DND-41 (cell line): ENCODE data around the gene KIAA1549.

Source experiments
- ATAC-seq: fragments of 200-7000 bp; cut with Tn5 transposase; 3 replicates; pipeline ENCODE4 v1.9.1; 2021; ENCODE audit warnings: low read depth; ENCODE audit not compliant: insufficient read depth
- DNase-seq: peaks from one replicate; pipeline ENCODE4 v3.0.0-alpha.2; 2020
- H2AFZ ChIP-seq: 2 replicates; pipeline ENCODE4 v1.6.0; 2012; ENCODE audit warnings: low read depth, low read length
- H3K27ac ChIP-seq: 2 replicates; pipeline ENCODE4 v1.5.1; 2012; ENCODE audit warnings: low read length, inconsistent platforms
- H3K27me3 ChIP-seq: fragments of 200-600 bp; sonication (generic); 2 replicates; pipeline ENCODE4 v1.6.0; 2012; ENCODE audit warnings: low read length, mild to moderate bottlenecking, inconsistent platforms; ENCODE audit not compliant: insufficient read depth, poor library complexity
- H3K36me3 ChIP-seq: 2 replicates; pipeline ENCODE4 v1.5.1; 2012; ENCODE audit warnings: low read length, inconsistent platforms; ENCODE audit not compliant: insufficient read depth
- H3K4me1 ChIP-seq: 2 replicates; pipeline ENCODE4 v1.5.1; 2012; ENCODE audit warnings: mild to moderate bottlenecking, low read length; ENCODE audit not compliant: insufficient read depth
- H3K4me2 ChIP-seq: 2 replicates; pipeline ENCODE4 v1.6.0; 2012; ENCODE audit warnings: mild to moderate bottlenecking, moderate library complexity, low read length, inconsistent platforms; ENCODE audit not compliant: insufficient read depth
- H3K4me3 ChIP-seq, 2 experiments: fragments of 200-600 bp in 1 of 2; shearing (Covaris generic) in 1 of 2; 2 replicates each; pipeline ENCODE4 v1.5.1; 2012 to 2016; ENCODE audit warnings: inconsistent platforms in 2 of 2, low read length in 2 of 2, mild to moderate bottlenecking in 2 of 2, low read depth in 1 of 2, moderate library complexity in 1 of 2
- H3K79me2 ChIP-seq: 2 replicates; pipeline ENCODE4 v1.6.0; 2012; ENCODE audit warnings: low read length, inconsistent platforms; ENCODE audit not compliant: insufficient read depth
- H3K9ac ChIP-seq: 2 replicates; pipeline ENCODE4 v1.6.0; 2012; ENCODE audit warnings: low read depth, mild to moderate bottlenecking, inconsistent platforms, low read length, moderate library complexity
- H3K9me3 ChIP-seq: 2 replicates; pipeline ENCODE4 v1.5.1; 2012; ENCODE audit warnings: low read length, moderate library complexity, mild to moderate bottlenecking, inconsistent platforms; ENCODE audit not compliant: insufficient read depth, severe bottlenecking
- H4K20me1 ChIP-seq: 2 replicates; pipeline ENCODE4 v1.6.0; 2012; ENCODE audit warnings: low read length; ENCODE audit not compliant: insufficient read depth
- EZH2 ChIP-seq: IDR thresholded peaks from 3 replicates; pipeline ENCODE4 v1.6.1; 2012; ENCODE audit warnings: borderline replicate concordance, low read depth, mild to moderate bottlenecking, moderate library complexity, low read length, inconsistent platforms; ENCODE audit not compliant: severe bottlenecking
- TF ChIP-seq, protein P1 (sequence below): IDR thresholded peaks from 2 replicates; pipeline ENCODE4 v1.5.1; 2012; ENCODE audit warnings: borderline replicate concordance, low read length, moderate library complexity, mild to moderate bottlenecking; ENCODE audit not compliant: poor library complexity, severe bottlenecking; ENCODE audit errors: extremely low read depth

Gene KIAA1549

DNA sequence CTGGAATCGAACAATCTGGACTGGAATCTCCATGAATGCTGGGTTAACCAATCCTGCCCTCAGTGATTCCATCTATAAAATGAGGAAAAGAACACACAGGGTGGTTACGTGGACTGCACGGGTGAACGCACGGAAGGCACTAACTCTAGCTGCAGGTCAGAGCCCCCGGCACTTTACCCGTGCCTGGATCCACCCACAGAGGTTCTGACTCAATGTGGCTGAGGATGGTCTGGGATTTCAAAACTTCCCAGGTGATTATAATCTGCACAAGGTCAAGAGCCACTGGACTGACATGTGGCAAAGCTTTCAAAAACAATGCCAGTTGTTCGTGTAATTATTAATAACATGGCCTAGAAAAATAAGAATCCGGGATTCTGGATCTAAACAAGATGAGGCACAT lies 29.2 kb downstream of the KIAA1549 start:
- H3K27ac ChIP-seq = no peak overlapping the region
- no peak overlapping the region for H2AFZ ChIP-seq
- no peaks in the 10 kb centered on the region for H3K79me2 ChIP-seq
- H3K4me1 ChIP-seq = no peaks in the 10 kb centered on the region
- ATAC-seq (no peak), DNase-seq (no peak)
- H3K9me3 ChIP-seq = no peaks in the 10 kb centered on the region
- no peak overlapping the region for H3K4me2 ChIP-seq
- no peak overlapping the region for H3K9ac ChIP-seq
- no peak overlapping the region for H3K4me3 ChIP-seq
- H3K27me3 ChIP-seq = no peaks in the 10 kb centered on the region
- no peaks in the 10 kb centered on the region; the same call in 1 of the 2 replicates for H4K20me1 ChIP-seq
- no peak for TF ChIP-seq EZH2
- TF ChIP-seq, protein P1, sequence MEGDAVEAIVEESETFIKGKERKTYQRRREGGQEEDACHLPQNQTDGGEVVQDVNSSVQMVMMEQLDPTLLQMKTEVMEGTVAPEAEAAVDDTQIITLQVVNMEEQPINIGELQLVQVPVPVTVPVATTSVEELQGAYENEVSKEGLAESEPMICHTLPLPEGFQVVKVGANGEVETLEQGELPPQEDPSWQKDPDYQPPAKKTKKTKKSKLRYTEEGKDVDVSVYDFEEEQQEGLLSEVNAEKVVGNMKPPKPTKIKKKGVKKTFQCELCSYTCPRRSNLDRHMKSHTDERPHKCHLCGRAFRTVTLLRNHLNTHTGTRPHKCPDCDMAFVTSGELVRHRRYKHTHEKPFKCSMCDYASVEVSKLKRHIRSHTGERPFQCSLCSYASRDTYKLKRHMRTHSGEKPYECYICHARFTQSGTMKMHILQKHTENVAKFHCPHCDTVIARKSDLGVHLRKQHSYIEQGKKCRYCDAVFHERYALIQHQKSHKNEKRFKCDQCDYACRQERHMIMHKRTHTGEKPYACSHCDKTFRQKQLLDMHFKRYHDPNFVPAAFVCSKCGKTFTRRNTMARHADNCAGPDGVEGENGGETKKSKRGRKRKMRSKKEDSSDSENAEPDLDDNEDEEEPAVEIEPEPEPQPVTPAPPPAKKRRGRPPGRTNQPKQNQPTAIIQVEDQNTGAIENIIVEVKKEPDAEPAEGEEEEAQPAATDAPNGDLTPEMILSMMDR = no peak
- no peaks in the 10 kb centered on the region for H3K36me3 ChIP-seq

DNA sequence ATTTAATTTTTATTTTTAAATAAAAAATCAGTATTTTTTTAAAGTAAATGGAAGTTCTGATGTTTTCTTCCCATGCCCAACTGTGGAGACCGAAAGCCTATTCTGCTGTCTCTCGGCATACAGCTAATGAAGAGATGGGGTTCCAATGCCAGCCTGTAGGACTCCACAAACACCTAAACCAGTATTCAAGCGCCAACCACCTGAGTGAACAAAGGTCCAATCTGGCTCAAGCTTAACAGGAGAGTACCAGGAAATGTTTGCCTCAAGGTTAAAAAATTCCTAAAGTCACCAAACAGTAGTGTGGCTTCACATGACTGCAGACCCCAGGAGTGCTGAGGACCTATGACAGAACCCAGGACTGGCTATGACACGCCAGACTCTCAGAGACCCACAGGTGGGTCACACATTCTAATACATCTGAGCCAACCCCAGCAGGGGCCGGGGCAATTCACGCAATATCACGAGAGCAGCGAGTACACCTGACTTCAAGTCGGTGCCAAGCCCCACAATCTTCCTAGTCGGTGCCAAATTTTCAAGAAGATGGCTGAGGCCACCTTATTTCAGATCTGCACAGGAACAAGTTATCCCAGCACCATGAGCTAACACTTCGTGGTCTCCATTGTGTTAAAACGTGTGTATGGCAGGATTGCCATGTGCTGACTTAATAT lies 31.6 kb downstream of the KIAA1549 start:
- no peak for ATAC-seq
- Histone ChIP-seq H3K9me3 (no peaks in the 10 kb centered on the region), H3K4me1 (no peaks in the 10 kb centered on the region), H3K4me3 (no peak overlapping the region), H3K4me2 (no peak overlapping the region), H3K36me3 (no peaks in the 10 kb centered on the region), H3K27me3 (no peaks in the 10 kb centered on the region), H3K79me2 (no peaks in the 10 kb centered on the region), H3K27ac (no peak overlapping the region), H4K20me1 (no peaks in the 10 kb centered on the region; the same call in 1 of the 2 replicates), H2AFZ (no peak overlapping the region), H3K9ac (no peak overlapping the region)
- DNase-seq = no peak
- TF ChIP-seq EZH2 = no peak
- TF ChIP-seq, protein P1 = no peak

DNA sequence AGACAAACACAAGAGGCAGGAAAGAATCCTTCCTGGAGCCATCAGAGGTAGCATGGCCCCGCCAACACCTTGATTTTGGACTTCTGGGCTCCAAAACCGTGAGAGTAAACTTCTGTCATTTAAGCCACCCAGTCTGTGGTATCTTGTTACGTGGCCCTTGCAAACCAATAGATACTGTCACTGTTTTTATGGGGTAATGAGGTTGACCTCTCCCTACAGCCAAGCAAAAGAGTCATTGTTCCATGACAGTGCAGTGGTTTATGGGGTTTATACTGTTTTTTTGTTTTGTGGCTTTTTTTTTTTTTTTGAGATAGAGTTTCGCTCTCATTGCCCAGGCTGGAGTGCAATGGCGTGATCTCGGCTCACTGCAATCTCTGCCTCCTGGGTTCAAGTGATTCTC lies 32.8 kb downstream of the KIAA1549 start:
- Histone ChIP-seq H3K9ac (no peak overlapping the region), H2AFZ (no peak overlapping the region), H3K4me2 (no peak overlapping the region), H3K79me2 (no peaks in the 10 kb centered on the region), H4K20me1 (no peaks in the 10 kb centered on the region; the same call in 1 of the 2 replicates), H3K9me3 (no peaks in the 10 kb centered on the region), H3K4me3 (no peak overlapping the region), H3K27ac (no peak overlapping the region), H3K27me3 (no peaks in the 10 kb centered on the region), H3K4me1 (no peaks in the 10 kb centered on the region), H3K36me3 (no peaks in the 10 kb centered on the region)
- TF ChIP-seq, protein P1 = no peak
- no peak for TF ChIP-seq EZH2
- ATAC-seq = no peak
- DNase-seq = no peak
